Measurements from ENCODE around the gene GLOD5. TPM values are rescaled to one million over a fixed set of nuclear protein-coding genes. Genes with fewer than 3 reads are reported as not detected.

Gene GLOD5
- total and polyA plus RNA-seq, 8 donors = 0.84 to 2.5 (median 1.6) TPM

DNA sequence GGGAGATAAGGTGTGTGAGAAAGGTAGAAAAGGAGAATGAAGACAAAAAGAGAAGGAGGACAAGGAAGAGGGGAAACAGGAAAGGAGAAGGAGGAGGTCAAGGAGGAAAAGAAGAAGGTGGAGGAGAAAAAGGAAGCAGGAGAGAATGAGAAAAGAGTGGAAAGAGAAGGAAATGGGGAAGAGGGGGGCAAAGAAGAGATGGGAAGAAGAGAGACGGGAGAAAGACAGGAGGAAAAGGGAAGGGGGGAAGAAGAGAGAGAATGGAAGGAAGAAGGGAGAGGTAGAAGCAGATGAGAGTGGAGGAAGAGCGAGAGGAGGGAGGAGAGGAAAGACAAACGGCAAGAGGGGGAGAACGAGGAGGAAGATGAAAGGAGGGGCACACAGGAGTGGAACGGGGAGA is 28.9 kb downstream of the GLOD5 start:
- no peaks in the 10 kb centered on the region for H3K9me3 ChIP-seq
- ATAC-seq (no peak), DNase-seq (no peak)
- no peaks in the 10 kb centered on the region for H3K27me3 ChIP-seq
- no peaks in the 10 kb centered on the region for H3K36me3 ChIP-seq
- H3K4me1 ChIP-seq = no peaks in the 10 kb centered on the region
- H3K27ac ChIP-seq = no peak overlapping the region
- intact Hi-C loops (cut with DNase I) = no loop called here
- TF ChIP-seq, protein P1, sequence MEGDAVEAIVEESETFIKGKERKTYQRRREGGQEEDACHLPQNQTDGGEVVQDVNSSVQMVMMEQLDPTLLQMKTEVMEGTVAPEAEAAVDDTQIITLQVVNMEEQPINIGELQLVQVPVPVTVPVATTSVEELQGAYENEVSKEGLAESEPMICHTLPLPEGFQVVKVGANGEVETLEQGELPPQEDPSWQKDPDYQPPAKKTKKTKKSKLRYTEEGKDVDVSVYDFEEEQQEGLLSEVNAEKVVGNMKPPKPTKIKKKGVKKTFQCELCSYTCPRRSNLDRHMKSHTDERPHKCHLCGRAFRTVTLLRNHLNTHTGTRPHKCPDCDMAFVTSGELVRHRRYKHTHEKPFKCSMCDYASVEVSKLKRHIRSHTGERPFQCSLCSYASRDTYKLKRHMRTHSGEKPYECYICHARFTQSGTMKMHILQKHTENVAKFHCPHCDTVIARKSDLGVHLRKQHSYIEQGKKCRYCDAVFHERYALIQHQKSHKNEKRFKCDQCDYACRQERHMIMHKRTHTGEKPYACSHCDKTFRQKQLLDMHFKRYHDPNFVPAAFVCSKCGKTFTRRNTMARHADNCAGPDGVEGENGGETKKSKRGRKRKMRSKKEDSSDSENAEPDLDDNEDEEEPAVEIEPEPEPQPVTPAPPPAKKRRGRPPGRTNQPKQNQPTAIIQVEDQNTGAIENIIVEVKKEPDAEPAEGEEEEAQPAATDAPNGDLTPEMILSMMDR (IDR thresholded peaks at IDR 0.05) = no peak
- no peak overlapping the region for H3K4me3 ChIP-seq

DNA sequence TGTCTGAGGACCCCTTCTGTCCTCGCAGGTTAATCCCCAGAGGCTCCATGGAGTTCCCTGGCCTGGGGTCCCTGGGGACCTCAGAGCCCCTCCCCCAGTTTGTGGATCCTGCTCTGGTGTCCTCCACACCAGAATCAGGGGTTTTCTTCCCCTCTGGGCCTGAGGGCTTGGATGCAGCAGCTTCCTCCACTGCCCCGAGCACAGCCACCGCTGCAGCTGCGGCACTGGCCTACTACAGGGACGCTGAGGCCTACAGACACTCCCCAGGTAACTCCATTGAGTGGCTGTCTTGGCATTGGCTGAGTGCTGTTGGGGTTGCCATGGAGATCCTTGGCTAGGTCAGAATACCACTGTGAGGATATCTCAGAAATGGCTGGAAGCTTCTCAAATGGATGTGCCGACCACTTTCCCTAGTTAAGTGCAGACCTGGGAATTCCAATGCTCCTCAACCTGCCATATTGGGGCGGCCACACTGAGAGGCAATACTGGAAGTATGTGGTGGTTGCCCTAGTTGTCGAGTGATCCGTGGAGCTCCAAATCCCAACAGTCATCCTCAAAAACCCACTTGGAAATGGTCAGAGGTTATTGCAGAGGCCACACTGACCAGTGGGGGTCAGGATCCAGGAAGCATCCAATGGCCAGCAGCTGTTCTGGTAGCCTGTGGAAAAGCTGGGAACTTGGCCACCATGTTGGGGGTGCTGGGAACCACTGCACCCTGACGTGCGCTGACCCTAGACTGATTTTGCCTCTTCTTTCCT is 29.7 kb downstream of the GLOD5 start:
- no peaks in the 10 kb centered on the region for H3K9me3 ChIP-seq
- H3K27me3 ChIP-seq = no peaks in the 10 kb centered on the region
- H3K4me3 ChIP-seq = no peak overlapping the region
- ATAC-seq (no peak), DNase-seq (no peak)
- H3K36me3 ChIP-seq = no peaks in the 10 kb centered on the region
- no peak overlapping the region for H3K27ac ChIP-seq
- intact Hi-C loops (cut with DNase I) = no loop called here
- TF ChIP-seq, protein P1 (IDR thresholded peaks at IDR 0.05) = no peak
- no peaks in the 10 kb centered on the region for H3K4me1 ChIP-seq

DNA sequence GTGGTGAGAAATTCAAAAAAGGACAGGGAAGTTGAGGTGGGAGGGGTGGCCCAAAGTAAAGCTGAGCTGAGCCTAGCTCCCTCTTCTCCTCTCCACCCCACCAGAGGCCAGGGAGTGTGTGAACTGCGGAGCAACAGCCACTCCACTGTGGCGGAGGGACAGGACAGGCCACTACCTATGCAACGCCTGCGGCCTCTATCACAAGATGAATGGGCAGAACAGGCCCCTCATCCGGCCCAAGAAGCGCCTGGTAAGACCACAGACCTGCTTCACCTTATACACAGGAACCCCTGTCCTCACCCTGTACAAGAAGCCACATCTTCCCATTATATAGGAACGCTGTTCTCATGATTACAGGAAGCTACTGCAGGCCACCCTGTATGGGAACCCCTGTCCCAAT is 30.7 kb downstream of the GLOD5 start:
- no peak overlapping the region for H3K4me3 ChIP-seq
- no peaks in the 10 kb centered on the region for H3K4me1 ChIP-seq
- no peak for ATAC-seq
- TF ChIP-seq, protein P1 (IDR thresholded peaks at IDR 0.05) = no peak
- DNase-seq = no peak
- no peak overlapping the region for H3K27ac ChIP-seq
- no peaks in the 10 kb centered on the region for H3K27me3 ChIP-seq
- no peaks in the 10 kb centered on the region for H3K36me3 ChIP-seq
- intact Hi-C loops (cut with DNase I) = no loop called here
- no peaks in the 10 kb centered on the region for H3K9me3 ChIP-seq

DNA sequence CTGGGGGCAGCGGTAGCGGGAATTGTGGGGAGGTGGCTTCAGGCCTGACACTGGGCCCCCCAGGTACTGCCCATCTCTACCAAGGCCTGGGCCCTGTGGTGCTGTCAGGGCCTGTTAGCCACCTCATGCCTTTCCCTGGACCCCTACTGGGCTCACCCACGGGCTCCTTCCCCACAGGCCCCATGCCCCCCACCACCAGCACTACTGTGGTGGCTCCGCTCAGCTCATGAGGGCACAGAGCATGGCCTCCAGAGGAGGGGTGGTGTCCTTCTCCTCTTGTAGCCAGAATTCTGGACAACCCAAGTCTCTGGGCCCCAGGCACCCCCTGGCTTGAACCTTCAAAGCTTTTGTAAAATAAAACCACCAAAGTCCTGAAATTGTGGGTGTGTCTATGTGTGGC is 32.4 kb downstream of the GLOD5 start:
- H3K4me1 ChIP-seq = no peaks in the 10 kb centered on the region
- no peaks in the 10 kb centered on the region for H3K36me3 ChIP-seq
- H3K9me3 ChIP-seq = no peaks in the 10 kb centered on the region
- no peaks in the 10 kb centered on the region for H3K27me3 ChIP-seq
- DNase-seq (no peak), ATAC-seq (no peak)
- TF ChIP-seq, protein P1 (IDR thresholded peaks at IDR 0.05) = no peak
- H3K4me3 ChIP-seq = no peak overlapping the region
- no peak overlapping the region for H3K27ac ChIP-seq
- intact Hi-C loops (cut with DNase I) = no loop called here

DNA sequence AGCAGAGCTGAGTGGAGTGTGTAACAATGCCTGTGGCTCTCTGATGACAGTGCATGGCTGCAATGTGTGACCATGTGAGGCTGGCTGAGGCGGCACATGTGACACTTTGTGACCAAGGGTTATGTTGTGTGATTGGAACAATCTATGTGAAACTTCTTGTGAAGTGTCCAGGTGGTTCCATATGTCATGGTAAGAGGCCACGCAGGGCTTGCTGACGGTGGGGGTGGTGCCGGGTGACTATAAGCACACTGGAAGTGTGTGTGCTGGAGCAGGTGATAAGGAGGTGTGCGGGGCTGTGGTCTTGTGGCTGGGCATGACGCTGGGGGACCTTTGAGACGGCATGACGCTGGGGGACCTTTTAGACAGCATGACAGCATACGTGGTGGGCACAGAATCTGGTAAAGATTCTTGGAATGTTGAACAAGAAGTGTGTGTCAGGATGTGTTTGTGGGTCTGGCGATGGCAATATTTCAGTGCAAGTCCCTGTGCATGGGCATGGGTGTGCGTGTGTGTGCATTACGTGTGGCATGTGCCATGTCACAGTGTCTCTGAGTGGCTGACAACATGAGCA is 32.9 kb downstream of the GLOD5 start:
- Histone ChIP-seq H3K4me1 (no peaks in the 10 kb centered on the region), H3K4me3 (no peak overlapping the region), H3K27ac (no peak overlapping the region), H3K9me3 (no peaks in the 10 kb centered on the region), H3K27me3 (no peaks in the 10 kb centered on the region), H3K36me3 (no peaks in the 10 kb centered on the region)
- intact Hi-C loops (cut with DNase I) = no loop called here
- no peak for ATAC-seq
- TF ChIP-seq, protein P1 (IDR thresholded peaks at IDR 0.05) = no peak
- DNase-seq = no peak

All from left lung (tissue), 10 donors.